DOHH2 (cell line): Measurements from ENCODE around the gene RASSF4.

ENCODE experiments used
- EZH2phosphoT487 ChIP-seq: fragments of 200-600 bp; sonication (generic); IDR thresholded peaks from 2 replicates; pipeline ENCODE4 v1.6.1; 2017; ENCODE audit warnings: borderline replicate concordance, mild to moderate bottlenecking, antibody characterized with exemption, low read length, moderate library complexity, mixed read lengths
- TF ChIP-seq, protein P1 (sequence below): fragments of 200-600 bp; sonication (generic); IDR thresholded peaks from one replicate; pipeline ENCODE4 v1.5.1; 2014; ENCODE audit warnings: antibody characterized with exemption, mild to moderate bottlenecking, low read depth, low read length; ENCODE audit not compliant: poor library complexity, severe bottlenecking

DNA sequence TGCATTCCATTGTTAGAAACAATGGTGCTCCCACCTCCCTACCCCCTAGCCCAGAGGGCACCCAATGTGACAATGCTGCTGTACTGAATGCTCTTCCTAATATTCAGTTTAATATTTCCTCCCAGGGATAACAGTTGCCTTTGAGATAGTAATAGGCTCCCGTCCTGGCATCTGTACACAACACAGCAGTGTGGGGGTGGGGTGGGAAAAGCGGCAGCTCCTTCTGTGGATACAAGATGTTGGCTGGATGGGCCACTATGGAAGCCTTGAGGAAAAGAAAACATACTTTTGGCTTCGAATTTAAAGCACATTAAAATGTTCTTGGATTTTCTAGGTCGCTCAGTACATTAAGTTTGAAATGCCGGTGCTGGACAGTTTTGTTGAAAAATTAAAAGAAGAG is 32.0 kb downstream of the RASSF4 start:
- TF ChIP-seq, protein P1, sequence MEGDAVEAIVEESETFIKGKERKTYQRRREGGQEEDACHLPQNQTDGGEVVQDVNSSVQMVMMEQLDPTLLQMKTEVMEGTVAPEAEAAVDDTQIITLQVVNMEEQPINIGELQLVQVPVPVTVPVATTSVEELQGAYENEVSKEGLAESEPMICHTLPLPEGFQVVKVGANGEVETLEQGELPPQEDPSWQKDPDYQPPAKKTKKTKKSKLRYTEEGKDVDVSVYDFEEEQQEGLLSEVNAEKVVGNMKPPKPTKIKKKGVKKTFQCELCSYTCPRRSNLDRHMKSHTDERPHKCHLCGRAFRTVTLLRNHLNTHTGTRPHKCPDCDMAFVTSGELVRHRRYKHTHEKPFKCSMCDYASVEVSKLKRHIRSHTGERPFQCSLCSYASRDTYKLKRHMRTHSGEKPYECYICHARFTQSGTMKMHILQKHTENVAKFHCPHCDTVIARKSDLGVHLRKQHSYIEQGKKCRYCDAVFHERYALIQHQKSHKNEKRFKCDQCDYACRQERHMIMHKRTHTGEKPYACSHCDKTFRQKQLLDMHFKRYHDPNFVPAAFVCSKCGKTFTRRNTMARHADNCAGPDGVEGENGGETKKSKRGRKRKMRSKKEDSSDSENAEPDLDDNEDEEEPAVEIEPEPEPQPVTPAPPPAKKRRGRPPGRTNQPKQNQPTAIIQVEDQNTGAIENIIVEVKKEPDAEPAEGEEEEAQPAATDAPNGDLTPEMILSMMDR, result no peak
- TF ChIP-seq EZH2phosphoT487, result no peak
